ENCODE results near the gene LPP.

Gene LPP

GRCh38 chr3:188330138-188330537 lies 176.2 kb downstream of the LPP start:
- no peak for DNase-seq (ENCODE audit: low spot score)

- no peak for DNase-seq (ENCODE audit: low spot score)
Observed at GRCh38 chr3:188331166-188331565, 177.2 kb downstream of the LPP start.

GRCh38 chr3:188332085-188332484 lies 178.1 kb downstream of the LPP start:
- DNase-seq (ENCODE audit: low spot score): no peak

GRCh38 chr3:188335656-188336055 lies 181.7 kb downstream of the LPP start:
- DNase-seq (ENCODE audit: low spot score): no peak

GRCh38 chr3:188336178-188336577 lies 182.2 kb downstream of the LPP start:
- DNase-seq (ENCODE audit: low spot score): no peak

- no peak for DNase-seq (ENCODE audit: low spot score)
Observed at GRCh38 chr3:188337232-188337631, 183.3 kb downstream of the LPP start.

- DNase-seq (ENCODE audit: low spot score): peak; percentile 36
Observed at GRCh38 chr3:188338086-188338485, 184.1 kb downstream of the LPP start.

GRCh38 chr3:188339410-188340295 lies 185.7 kb downstream of the LPP start:
- DNase-seq (ENCODE audit: low spot score): no peak

- no peak for DNase-seq (ENCODE audit: low spot score)
Observed at GRCh38 chr3:188341501-188341900, 187.5 kb downstream of the LPP start.

- DNase-seq (ENCODE audit: low spot score): no peak
Observed at GRCh38 chr3:188342991-188343732, 189.2 kb downstream of the LPP start.

- DNase-seq (ENCODE audit: low spot score): no peak
Observed at GRCh38 chr3:188343894-188344293, 189.9 kb downstream of the LPP start.

GRCh38 chr3:188345223-188345622 lies 191.3 kb downstream of the LPP start:
- DNase-seq (ENCODE audit: low spot score): no peak

- peak; percentile 57 for DNase-seq (ENCODE audit: low spot score)
Observed at GRCh38 chr3:188348435-188349244, 194.7 kb downstream of the LPP start.

- no peak for DNase-seq (ENCODE audit: low spot score)
Observed at GRCh38 chr3:188349351-188349901, 195.5 kb downstream of the LPP start.

GRCh38 chr3:188349933-188350332 lies 196.0 kb downstream of the LPP start:
- no peak for DNase-seq (ENCODE audit: low spot score)

- DNase-seq (ENCODE audit: low spot score): no peak
Observed at GRCh38 chr3:188350961-188351360, 197.0 kb downstream of the LPP start.

GRCh38 chr3:188351648-188352047 lies 197.7 kb downstream of the LPP start:
- DNase-seq (ENCODE audit: low spot score): no peak

- no peak for DNase-seq (ENCODE audit: low spot score)
Observed at GRCh38 chr3:188352196-188352927, 198.4 kb downstream of the LPP start.

GRCh38 chr3:188353426-188353825 lies 199.5 kb downstream of the LPP start:
- no peak for DNase-seq (ENCODE audit: low spot score)

GRCh38 chr3:188358787-188359493 lies 205.0 kb downstream of the LPP start:
- no peak for DNase-seq (ENCODE audit: low spot score)

Data from hepatic stellate cell (primary cell).